GM12878 (cell line): ENCODE data around the gene CCDC91. TPM values are rescaled to one million over a fixed set of nuclear protein-coding genes. Genes with fewer than 3 reads are reported as not detected.
"Not testable (repeated sequence)": the region's sequence is repeated elsewhere in the genome, so short reads cannot be mapped to it uniquely, and the experiment has no call there.

Source experiments
- ATAC-seq: fragments of 200-7000 bp; cut with Tn5 transposase; 3 replicates; pipeline ENCODE4 v1.9.1; 2020; ENCODE audit warnings: mild to moderate bottlenecking, moderate library complexity
- BruUV-seq: library from RNA; stranded (reverse); fragments of 400-500 nt; replicated peaks from 2 replicates; lab custom pipeline; 2021; lab: Mats Ljungman, UMichigan
- CTCF ChIA-PET: fragments of 300-600 bp; sonication (Branson Sonifier 250); formaldehyde crosslinking; extraction: SDS; loops from one replicate; lab custom pipeline; 2021; ENCODE audit warnings: inconsistent platforms; lab: Yijun Ruan, JAX
- POLR2A ChIA-PET: fragments of 350-600 bp; formaldehyde crosslinking; extraction: SDS; loops from one replicate; lab custom pipeline; 2021; ENCODE audit warnings: inconsistent platforms; lab: Charles Lee
- RAD21 ChIA-PET: fragments of 300-600 bp; sonication (Branson Sonifier 250); formaldehyde crosslinking; loops from one replicate; lab custom pipeline; 2023; ENCODE audit warnings: antibody characterized with exemption; ENCODE audit not compliant: unreplicated experiment; lab: Charles Lee
- SMC1A ChIA-PET: fragments of 300-600 bp; sonication (Branson Sonifier 250); formaldehyde crosslinking; loops from one replicate; lab custom pipeline; 2023; ENCODE audit not compliant: unreplicated experiment, uncharacterized antibody; lab: Charles Lee
- DNase-seq: peaks from one replicate; pipeline ENCODE4 v3.0.0-alpha.2; 2011; ENCODE audit warnings: low read depth, low spot score
- FAIRE-seq: peaks from 3 replicates; lab custom pipeline; 2011; peaks lifted over from hg19 to GRCh38; lab: Jason Lieb, UNC
- H2AFZ ChIP-seq: 2 replicates; pipeline ENCODE4 v1.6.0; 2011; ENCODE audit warnings: low read depth, low read length, control low read depth; ENCODE audit not compliant: control insufficient read depth
- H3K27ac ChIP-seq: 2 replicates; pipeline ENCODE4 v1.5.1; 2011; ENCODE audit warnings: control low read depth; ENCODE audit not compliant: control insufficient read depth, insufficient read depth
- H3K27me3 ChIP-seq, 2 experiments: replicated peaks in 1 of 2; 2 replicates each; pipeline versions ENCODE4 v1.6.0 to v1.6.1; 2011; ENCODE audit warnings: low read length in 1 of 2; ENCODE audit not compliant: control insufficient read depth in 2 of 2, insufficient read depth in 2 of 2
- H3K36me3 ChIP-seq, 2 experiments: 2 replicates each; pipeline ENCODE4 v1.5.1; 2011; ENCODE audit warnings: low read length in 1 of 2; ENCODE audit not compliant: control insufficient read depth in 2 of 2, insufficient read depth in 2 of 2
- H3K4me1 ChIP-seq: 2 replicates; pipeline ENCODE4 v1.6.1; 2011; ENCODE audit warnings: mild to moderate bottlenecking, low read length, moderate library complexity, mixed read lengths; ENCODE audit not compliant: control insufficient read depth, insufficient read depth
- H3K4me2 ChIP-seq: 2 replicates; pipeline ENCODE4 v1.6.0; 2011; ENCODE audit warnings: control low read depth; ENCODE audit not compliant: control insufficient read depth, insufficient read depth
- H3K4me3 ChIP-seq: fragments of 200-600 bp; sonication (generic); 2 replicates; pipeline ENCODE4 v1.5.1; 2016
- H3K79me2 ChIP-seq: 2 replicates; pipeline ENCODE4 v1.6.0; 2011; ENCODE audit warnings: low read length; ENCODE audit not compliant: control insufficient read depth, insufficient read depth
- H3K9ac ChIP-seq: 2 replicates; pipeline ENCODE4 v1.8.0; 2011; ENCODE audit warnings: low read length, control low read depth, mixed read lengths; ENCODE audit not compliant: control insufficient read depth, insufficient read depth
- H3K9me3 ChIP-seq: replicated peaks from 3 replicates; pipeline ENCODE4 v1.5.1; 2011; ENCODE audit warnings: mild to moderate bottlenecking, low read length; ENCODE audit not compliant: control insufficient read depth, insufficient read depth
- H4K20me1 ChIP-seq: 2 replicates; pipeline ENCODE4 v1.6.0; 2011; ENCODE audit not compliant: control insufficient read depth, insufficient read depth
- ATF7 ChIP-seq: fragments of 450-650 bp; IDR thresholded peaks from 2 replicates; pipeline ENCODE4 v1.6.1; 2016; ENCODE audit warnings: low read depth, mild to moderate bottlenecking
- BCL11A ChIP-seq: IDR thresholded peaks from 2 replicates; pipeline ENCODE4 v1.6.1; 2011; ENCODE audit warnings: low read depth, low read length
- BMI1 ChIP-seq: fragments of 450-650 bp; IDR thresholded peaks from 2 replicates; pipeline ENCODE4 v1.6.1; 2016; ENCODE audit warnings: mild to moderate bottlenecking, moderate library complexity, borderline replicate concordance
- CTCF ChIP-seq, 3 experiments: IDR thresholded peaks in 2 of 3; conservative IDR thresholded peaks in 1 of 3; 2 replicates each; pipeline ENCODE4 v1.5.1; 2011; ENCODE audit warnings: low read depth in 3 of 3, low read length in 3 of 3, mild to moderate bottlenecking in 3 of 3, control low read depth in 2 of 3, moderate library complexity in 2 of 3, inconsistent platforms in 1 of 3, mixed read lengths in 1 of 3; ENCODE audit not compliant: control insufficient read depth in 2 of 3, insufficient read depth in 1 of 3; ENCODE audit errors: extremely low read depth in 1 of 3
- MAX ChIP-seq: IDR thresholded peaks from 2 replicates; pipeline ENCODE4 v1.6.1; 2012; ENCODE audit warnings: low read depth, low read length, improper control_type of control experiment
- MTA2 ChIP-seq: fragments of 450-650 bp; IDR thresholded peaks from 2 replicates; pipeline ENCODE4 v1.6.1; 2016; ENCODE audit warnings: low read depth, mild to moderate bottlenecking, moderate library complexity
- NR2C2 ChIP-seq: IDR thresholded peaks from 2 replicates; pipeline ENCODE4 v1.6.1; 2011; ENCODE audit warnings: borderline replicate concordance, low read depth; ENCODE audit not compliant: control insufficient read depth, insufficient read length
- POLR2AphosphoS5 ChIP-seq: IDR thresholded peaks from 2 replicates; pipeline ENCODE4 v1.6.1; 2011; ENCODE audit warnings: mild to moderate bottlenecking, low read length, inconsistent platforms
- SIX5 ChIP-seq: IDR thresholded peaks from 2 replicates; pipeline ENCODE4 v1.6.1; 2011; ENCODE audit warnings: mild to moderate bottlenecking, low read depth, low read length, moderate library complexity; ENCODE audit not compliant: severe bottlenecking
- SMAD1 ChIP-seq: fragments of 450-650 bp; IDR thresholded peaks from 2 replicates; pipeline ENCODE4 v1.6.1; 2018; ENCODE audit warnings: mild to moderate bottlenecking, low read depth; ENCODE audit not compliant: partially characterized antibody
- TAF1 ChIP-seq: IDR thresholded peaks from 2 replicates; pipeline ENCODE4 v1.6.1; 2011; ENCODE audit warnings: mild to moderate bottlenecking, low read depth, low read length, borderline replicate concordance
- ZSCAN29 ChIP-seq: fragments of 450-650 bp; IDR thresholded peaks from 2 replicates; pipeline ENCODE4 v1.6.1; 2017; ENCODE audit warnings: mild to moderate bottlenecking, moderate library complexity
- WGBS: methylation state at CpG from one replicate; pipeline ENCODE4 v1.1.6; 2016; ENCODE audit warnings: low lambda C conversion rate; ENCODE audit not compliant: insufficient replicate concordance, insufficient coverage; ENCODE audit errors: missing lambda C conversion rate; 5-methylcytosine and 5-hydroxymethylcytosine counted together
- in situ Hi-C: fragments of 300-500 bp; cut with MboI; formaldehyde crosslinking; loops from 9 replicates; pipeline ENCODE4 v1.14.3; 2018; ENCODE audit warnings: mixed read lengths
- intact Hi-C: fragments of 100-400 bp; cut with micrococcal nuclease; formaldehyde crosslinking; loops from one replicate; pipeline ENCODE4 v1.14.2; 2022; ENCODE audit not compliant: unreplicated experiment
- polyA plus RNA-seq, 11 experiments: library from polyadenylated mRNA; depleted of rRNA in 4 of 11; unstranded in 6 of 11; stranded (reverse) in 5 of 11; fragments of >200 nt; fragmentation: Nextera tagmentation in 4 of 11; fragmentation: Illumina TruSeq in 1 of 11; extraction: Ambion mirVana in 4 of 11; extraction: Trizol in 1 of 11; gene quantifications; 1 replicate in 1 of 11; 2 replicates in 10 of 11; pipeline versions ENCODE4 v1.2.1 to v1.2.3, GENCODE V29; 2011 to 2016; ENCODE audit warnings: inconsistent platforms in 2 of 11, missing spikeins in 2 of 11, low read depth in 1 of 11
- total RNA-seq, 4 experiments: library from RNA; depleted of rRNA in 3 of 4; stranded (reverse); fragments of >200 nt in 3 of 4; fragmentation: Illumina TruSeq in 1 of 4; extraction: Trizol in 1 of 4; gene quantifications; 2 replicates each; pipeline versions ENCODE4 v1.2.1 to v1.2.3, GENCODE V29; 2013 to 2021

The CCDC91 gene
- total and polyA plus RNA-seq, 10 of the 15 experiments (the other 5 are each of a cell fraction or from before 2014, with no cell fraction given), result 6.1 to 24.9 (median 16.5) TPM

- H3K27me3 ChIP-seq, result no peaks in the 10 kb centered on the region
- no peak overlapping the region for H3K9ac ChIP-seq
- ChIA-PET RAD21 (interaction anchor here (2.1 kb wide), 1 partner anchor 57 kb away, joined by 7 read pairs; no protein-coding TSS in a partner anchor), POLR2A (interaction anchor here (0.6 kb wide), 1 partner anchor 30 kb away, joined by 5 read pairs; no protein-coding TSS in a partner anchor)
- intact Hi-C loops, result no loop called here
- H3K9me3 ChIP-seq, result no peaks in the 10 kb centered on the region; the same call in 2 of the 3 replicates
- peaks cover 25% of the 10 kb centered on the region for H3K79me2 ChIP-seq
- FAIRE-seq, result no peak
- no peaks in the 10 kb centered on the region for H3K36me3 ChIP-seq
- H4K20me1 ChIP-seq, result no peaks in the 10 kb centered on the region
- 45% methylated on average over 2 of the region's 2 CpGs for WGBS
- peak overlapping the region; percentile 33; the same call in 1 of the 2 replicates for H3K4me2 ChIP-seq
- no peak overlapping the region for H3K27ac ChIP-seq
- BruUV-seq, result no TSS peak
- H3K4me1 ChIP-seq, result peaks cover 4% of the 10 kb centered on the region; the same call in 1 of the 2 replicates
- no peak overlapping the region for H2AFZ ChIP-seq
- no peak for TF ChIP-seq POLR2AphosphoS5
- no peak for TF ChIP-seq BMI1
- no peak for TF ChIP-seq ATF7
- no peak for TF ChIP-seq BCL11A
- TF ChIP-seq SIX5, result no peak
- no peak for TF ChIP-seq MTA2
- TF ChIP-seq CTCF (IDR thresholded peaks at IDR 0.05 in 2 of 3, conservative IDR thresholded peaks at IDR 0.05 in 1 of 3; ENCODE audit: control insufficient read depth in 2 of 3, extremely low read depth in 1 of 3, insufficient read depth in 1 of 3, low read depth in 3 of 3, low read length in 3 of 3), result no peak
- no peak for TF ChIP-seq ZSCAN29
- TF ChIP-seq SMAD1, result no peak
- TF ChIP-seq NR2C2, result no peak
- TF ChIP-seq MAX, result no peak
- TF ChIP-seq TAF1, result no peak
- TF ChIP-seq, all 136 proteins: peak for 0
- ChIA-PET CTCF (interaction anchor here (0.9 to 1.9 kb wide), 4 partner anchors 38 to 459 kb away, joined by 4 to 6 read pairs (median 5); no protein-coding TSS in a partner anchor), SMC1A (interaction anchor here (1.5 to 2.2 kb wide), 2 partner anchors 13 to 130 kb away, joined by 4 to 5 read pairs; no protein-coding TSS in a partner anchor)
- in situ Hi-C loops, result no loop called here
- DNase-seq (no peak), ATAC-seq (no peak)
- peak overlapping the region; percentile 76 for H3K4me3 ChIP-seq
These were observed 1.9 kb downstream of the CCDC91 start for GRCh38 chr12:28192125-28192524.

- peaks cover 25% of the 10 kb centered on the region for H3K79me2 ChIP-seq
- in situ Hi-C loops, H3K4me3 ChIP-seq, H3K4me2 ChIP-seq, FAIRE-seq, H4K20me1 ChIP-seq, DNase-seq, H3K9ac ChIP-seq, BruUV-seq, H3K9me3 ChIP-seq, H3K36me3 ChIP-seq, H3K27me3 ChIP-seq, ATAC-seq, intact Hi-C loops, RAD21 ChIA-PET, H3K27ac ChIP-seq, H3K4me1 ChIP-seq, H2AFZ ChIP-seq: not testable (repeated sequence)
- CTCF ChIA-PET, result interaction anchor here (1.1 to 1.4 kb wide), 2 partner anchors 9 kb away, joined by 4 read pairs; no protein-coding TSS in a partner anchor
- WGBS, result over 99% methylated on average over 10 of the region's 12 CpGs
- SMC1A ChIA-PET, result interaction anchor here (0.8 kb wide), 1 partner anchor 28 kb away, joined by 3 read pairs; no protein-coding TSS in a partner anchor
- POLR2A ChIA-PET, result interaction anchor here (1.2 kb wide), 1 partner anchor 28 kb away, joined by 3 read pairs; no protein-coding TSS in a partner anchor
These were observed 4.4 kb downstream of the CCDC91 start for GRCh38 chr12:28194621-28195020.
